ENCODE measurements around the gene PIGO. TPM values are rescaled to one million over a fixed set of nuclear protein-coding genes. Genes with fewer than 3 reads are reported as not detected.

PIGO gene
- total and polyA plus RNA-seq, 10 of the 15 experiments (the other 5 are each of a cell fraction or from before 2014, with no cell fraction given): 8.2 to 23.3 (median 18.4) TPM

GRCh38 chr9:35096035-35096849 lies at the start of gene PIGO (continued):
- no peak for TF ChIP-seq SKIL (IDR thresholded peaks at IDR 0.05; ENCODE audit: low read depth, poor library complexity, severe bottlenecking)
- TF ChIP-seq PAX8 (IDR thresholded peaks at IDR 0.05): no peak
- TF ChIP-seq MYB (IDR thresholded peaks at IDR 0.05; ENCODE audit: borderline replicate concordance, low read depth, low read length): no peak
- TF ChIP-seq BCLAF1 (IDR thresholded peaks at IDR 0.05): no peak
- TF ChIP-seq CREB1 (IDR thresholded peaks at IDR 0.05; ENCODE audit: low read depth): peak; percentile 75
- peak; percentile 67; the same call in 1 of the 2 replicates for TF ChIP-seq EED (IDR thresholded peaks at IDR 0.05; ENCODE audit: low read depth)
- no peak for TF ChIP-seq POLR2AphosphoS2 (IDR thresholded peaks at IDR 0.05; ENCODE audit: low read depth, low read length)
- TF ChIP-seq NFYA (IDR thresholded peaks at IDR 0.05; ENCODE audit: borderline replicate concordance, low read depth, low read length): no peak
- no peak for TF ChIP-seq KAT2A (conservative IDR thresholded peaks at IDR 0.05; ENCODE audit: control insufficient read depth, low read depth, low read length)
- no peak for TF ChIP-seq FOS (IDR thresholded peaks at IDR 0.05; ENCODE audit: borderline replicate concordance, extremely low read depth, insufficient read length)
- TF ChIP-seq ZNF24 (IDR thresholded peaks at IDR 0.05): no peak
- TF ChIP-seq MLLT1 (IDR thresholded peaks at IDR 0.05): peak; percentile 44; the same call in 1 of the 2 replicates
- TF ChIP-seq MEF2B (IDR thresholded peaks at IDR 0.05; ENCODE audit: partially characterized antibody, poor library complexity, severe bottlenecking): peak; percentile 71
- TF ChIP-seq YBX1 (IDR thresholded peaks at IDR 0.05): no peak
- TF ChIP-seq SREBF2 (IDR thresholded peaks at IDR 0.05; ENCODE audit: low read length): no peak
- TF ChIP-seq CEBPB (IDR thresholded peaks at IDR 0.05; ENCODE audit: borderline replicate concordance in 1 of 2, low read depth in 2 of 2, low read length in 2 of 2): no peak
- peak; percentile 91 for TF ChIP-seq RELB (IDR thresholded peaks at IDR 0.05; ENCODE audit: low read depth)
- TF ChIP-seq SUPT20H (IDR thresholded peaks at IDR 0.05; ENCODE audit: borderline replicate concordance, control insufficient read depth, low read depth, low read length): no peak
- no peak; the same call in none of the 2 replicates for TF ChIP-seq ZSCAN29 (IDR thresholded peaks at IDR 0.05)
